Measurements from ENCODE around the gene FBXO10. TPM values are rescaled to one million over a fixed set of nuclear protein-coding genes. Genes with fewer than 3 reads are reported as not detected.

FBXO10 gene
- total RNA-seq, 2 experiments from 2014 or later, result 9.4 to 13.2 TPM

DNA sequence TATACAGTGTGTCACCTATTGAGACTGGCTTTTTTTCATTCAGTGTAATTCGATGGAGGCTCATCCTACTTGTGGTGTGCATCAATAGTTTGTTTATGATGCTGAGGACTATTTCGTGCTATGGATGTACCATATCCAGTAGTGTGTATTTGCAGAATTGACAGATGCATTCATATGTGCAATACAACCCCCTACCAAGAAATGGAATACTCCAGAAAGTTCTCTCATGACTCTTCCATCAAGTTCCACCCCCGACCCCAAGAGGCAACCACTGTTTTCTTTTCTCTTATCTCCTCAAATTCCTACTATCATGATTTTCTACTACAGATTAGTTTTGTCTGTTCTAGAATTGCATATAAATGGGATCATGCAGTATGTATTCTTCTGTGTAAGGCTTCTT, 21.9 kb downstream of the FBXO10 start:
- H3K4me3 ChIP-seq (ENCODE audit: low read depth, low read length, poor library complexity, severe bottlenecking), result no peak overlapping the region
- no peaks in the 10 kb centered on the region for H3K9me2 ChIP-seq (ENCODE audit: insufficient read depth, low read length)
- H3K4me1 ChIP-seq (ENCODE audit: insufficient read depth, low read length, poor library complexity, severe bottlenecking), result no peaks in the 10 kb centered on the region
- no peaks in the 10 kb centered on the region for H3K9me3 ChIP-seq (ENCODE audit: low read length)
- H4K20me1 ChIP-seq (ENCODE audit: insufficient read depth, low read length), result no peaks in the 10 kb centered on the region; the same call in 1 of the 2 replicates
- no peak overlapping the region for H2AFZ ChIP-seq (ENCODE audit: low read length)
- no peak overlapping the region for H3K4me2 ChIP-seq (ENCODE audit: low read length)
- no peak overlapping the region for H3K27ac ChIP-seq (ENCODE audit: low read depth, low read length, poor library complexity, severe bottlenecking)
- H3K79me2 ChIP-seq (ENCODE audit: insufficient read depth, low read depth, low read length), result no peaks in the 10 kb centered on the region
- no peak for DNase-seq (ENCODE audit: low spot score)
- peaks cover 2% of the 10 kb centered on the region; the same call in 1 of the 2 replicates for H3K36me3 ChIP-seq (ENCODE audit: insufficient read depth, low read length)
- ChIA-PET CTCF (ENCODE audit: unreplicated experiment) (no interaction called here), POLR2A (no interaction called here)
- intact Hi-C loops (cut with micrococcal nuclease; ENCODE audit: unreplicated experiment), result no loop called here
- TF ChIP-seq, protein P1, sequence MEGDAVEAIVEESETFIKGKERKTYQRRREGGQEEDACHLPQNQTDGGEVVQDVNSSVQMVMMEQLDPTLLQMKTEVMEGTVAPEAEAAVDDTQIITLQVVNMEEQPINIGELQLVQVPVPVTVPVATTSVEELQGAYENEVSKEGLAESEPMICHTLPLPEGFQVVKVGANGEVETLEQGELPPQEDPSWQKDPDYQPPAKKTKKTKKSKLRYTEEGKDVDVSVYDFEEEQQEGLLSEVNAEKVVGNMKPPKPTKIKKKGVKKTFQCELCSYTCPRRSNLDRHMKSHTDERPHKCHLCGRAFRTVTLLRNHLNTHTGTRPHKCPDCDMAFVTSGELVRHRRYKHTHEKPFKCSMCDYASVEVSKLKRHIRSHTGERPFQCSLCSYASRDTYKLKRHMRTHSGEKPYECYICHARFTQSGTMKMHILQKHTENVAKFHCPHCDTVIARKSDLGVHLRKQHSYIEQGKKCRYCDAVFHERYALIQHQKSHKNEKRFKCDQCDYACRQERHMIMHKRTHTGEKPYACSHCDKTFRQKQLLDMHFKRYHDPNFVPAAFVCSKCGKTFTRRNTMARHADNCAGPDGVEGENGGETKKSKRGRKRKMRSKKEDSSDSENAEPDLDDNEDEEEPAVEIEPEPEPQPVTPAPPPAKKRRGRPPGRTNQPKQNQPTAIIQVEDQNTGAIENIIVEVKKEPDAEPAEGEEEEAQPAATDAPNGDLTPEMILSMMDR (conservative IDR thresholded peaks at IDR 0.05; ENCODE audit: low read length), result no peak
- TF ChIP-seq EZH2phosphoT487 (IDR thresholded peaks at IDR 0.05; ENCODE audit: borderline replicate concordance, low read depth, low read length), result no peak
- no TSS peak for BruUV-seq (replicated peaks)

DNA sequence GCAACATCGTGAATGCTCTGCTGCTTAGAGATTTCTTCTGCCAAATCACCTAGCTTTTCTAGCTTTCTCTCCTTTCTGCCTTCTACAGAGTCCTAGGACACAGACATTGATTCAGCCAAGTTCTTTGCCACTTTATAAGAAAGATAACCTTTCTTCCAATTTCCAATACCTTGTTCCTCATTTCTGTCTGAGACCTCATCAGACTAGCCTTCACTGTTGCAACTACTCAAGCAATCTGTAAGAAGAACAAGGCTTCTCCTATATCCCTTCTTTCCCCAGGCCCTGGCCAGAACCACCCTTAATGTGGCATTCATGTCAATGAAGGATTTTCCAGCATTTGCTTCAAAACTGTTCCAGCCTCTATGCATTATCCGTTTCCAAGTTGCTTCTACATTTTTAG, 24.3 kb downstream of the FBXO10 start:
- POLR2A ChIA-PET, result no interaction called here

DNA sequence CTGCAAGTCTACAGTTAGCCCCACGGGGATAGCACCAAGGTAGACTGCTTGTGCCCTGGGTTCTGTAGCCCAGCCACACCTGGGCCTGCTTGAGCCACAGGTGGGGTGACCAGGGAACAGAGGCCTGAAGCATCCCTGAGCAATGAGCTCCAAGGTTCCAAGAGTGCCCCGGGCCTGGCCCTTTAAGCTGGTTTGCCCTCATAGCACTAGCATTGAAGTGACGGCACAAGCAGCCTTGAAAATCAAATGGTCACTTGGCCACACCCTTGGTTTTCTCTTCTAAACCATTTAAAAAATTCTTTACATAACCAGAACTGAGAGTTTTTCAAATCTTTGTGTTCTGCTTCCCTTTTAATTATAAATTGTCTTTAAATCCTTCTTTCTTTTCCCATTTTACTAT, 24.7 kb downstream of the FBXO10 start:
- TF ChIP-seq, protein P1 (conservative IDR thresholded peaks at IDR 0.05; ENCODE audit: low read length), result no peak
- TF ChIP-seq EZH2phosphoT487 (IDR thresholded peaks at IDR 0.05; ENCODE audit: borderline replicate concordance, low read depth, low read length), result no peak
- no TSS peak for BruUV-seq (replicated peaks)
- Histone ChIP-seq H2AFZ (ENCODE audit: low read length) (no peak overlapping the region), H3K79me2 (ENCODE audit: insufficient read depth, low read depth, low read length) (no peaks in the 10 kb centered on the region), H4K20me1 (ENCODE audit: insufficient read depth, low read length) (no peaks in the 10 kb centered on the region; the same call in 1 of the 2 replicates), H3K4me2 (ENCODE audit: low read length) (no peak overlapping the region), H3K9me3 (ENCODE audit: low read length) (no peaks in the 10 kb centered on the region), H3K36me3 (ENCODE audit: insufficient read depth, low read length) (0 out of 2 replicates have a peak, but pooled peaks cover under 1% of the 10 kb centered on the region), H3K27ac (ENCODE audit: low read depth, low read length, poor library complexity, severe bottlenecking) (no peak overlapping the region), H3K4me3 (ENCODE audit: low read depth, low read length, poor library complexity, severe bottlenecking) (no peak overlapping the region), H3K9me2 (ENCODE audit: insufficient read depth, low read length) (no peaks in the 10 kb centered on the region), H3K4me1 (ENCODE audit: insufficient read depth, low read length, poor library complexity, severe bottlenecking) (no peaks in the 10 kb centered on the region)
- POLR2A ChIA-PET, result no interaction called here
- CTCF ChIA-PET (ENCODE audit: unreplicated experiment), result no interaction called here
- DNase-seq (ENCODE audit: low spot score), result no peak
- intact Hi-C loops (cut with micrococcal nuclease; ENCODE audit: unreplicated experiment), result no loop called here

More for the DNA sequence above, 24.3 kb downstream of the FBXO10 start:
- Histone ChIP-seq H3K27ac (ENCODE audit: low read depth, low read length, poor library complexity, severe bottlenecking) (no peak overlapping the region), H3K4me2 (ENCODE audit: low read length) (no peak overlapping the region), H4K20me1 (ENCODE audit: insufficient read depth, low read length) (no peaks in the 10 kb centered on the region; the same call in 1 of the 2 replicates), H3K4me1 (ENCODE audit: insufficient read depth, low read length, poor library complexity, severe bottlenecking) (no peaks in the 10 kb centered on the region), H3K79me2 (ENCODE audit: insufficient read depth, low read depth, low read length) (no peaks in the 10 kb centered on the region), H3K4me3 (ENCODE audit: low read depth, low read length, poor library complexity, severe bottlenecking) (no peak overlapping the region), H3K9me2 (ENCODE audit: insufficient read depth, low read length) (no peaks in the 10 kb centered on the region), H3K36me3 (ENCODE audit: insufficient read depth, low read length) (no peaks in the 10 kb centered on the region), H3K9me3 (ENCODE audit: low read length) (no peaks in the 10 kb centered on the region), H2AFZ (ENCODE audit: low read length) (no peak overlapping the region)
- TF ChIP-seq, protein P1 (conservative IDR thresholded peaks at IDR 0.05; ENCODE audit: low read length), result no peak
- no peak for TF ChIP-seq EZH2phosphoT487 (IDR thresholded peaks at IDR 0.05; ENCODE audit: borderline replicate concordance, low read depth, low read length)
- intact Hi-C loops (cut with micrococcal nuclease; ENCODE audit: unreplicated experiment), result no loop called here
- BruUV-seq (replicated peaks), result no TSS peak
- CTCF ChIA-PET (ENCODE audit: unreplicated experiment), result no interaction called here
- DNase-seq (ENCODE audit: low spot score), result no peak
